ENCODE data around the gene SLC16A4.

SLC16A4 gene

DNA sequence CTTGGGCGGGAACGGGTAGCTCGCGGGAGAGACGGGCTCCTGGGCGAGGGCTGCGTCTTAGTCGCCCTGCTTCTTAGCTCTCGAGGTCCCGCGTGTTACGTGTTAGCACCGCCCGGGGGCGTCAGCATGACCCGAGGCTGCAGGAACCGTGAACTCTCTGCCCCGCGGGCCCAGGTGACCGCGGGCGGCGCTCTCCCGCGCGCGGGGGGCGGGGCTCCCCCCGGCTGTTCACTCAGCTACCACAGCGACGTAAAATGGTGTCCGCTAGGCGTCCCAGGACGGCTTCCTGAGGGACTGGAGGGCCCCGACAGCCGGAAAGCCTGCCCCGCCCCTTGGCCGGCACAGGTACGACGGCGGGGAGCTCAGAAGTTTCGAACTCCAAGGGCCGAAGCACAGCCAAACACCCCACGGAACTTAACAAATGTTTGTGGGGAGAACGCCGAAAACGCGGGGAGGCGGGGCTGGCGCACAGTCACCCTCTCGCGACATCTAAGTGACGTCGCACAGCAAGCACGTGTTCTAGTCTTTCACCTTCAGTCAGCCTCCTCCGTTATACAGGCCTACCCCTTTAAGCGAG lies 52.4 kb downstream of the SLC16A4 start:
- Histone ChIP-seq H3K36me3 (ENCODE audit: insufficient read depth, low read depth, low read length) (peaks cover 32% of the 10 kb centered on the region), H3K9me3 (ENCODE audit: insufficient read depth, low read depth, low read length) (no peaks in the 10 kb centered on the region), H3K9ac (ENCODE audit: low read depth, low read length) (peak overlapping the region; percentile 89), H3K27me3 (ENCODE audit: insufficient read depth, low read length) (no peaks in the 10 kb centered on the region), H3K4me3 (ENCODE audit: low read length) (peak overlapping the region; percentile 86), H3K4me1 (ENCODE audit: insufficient read depth, low read length) (peaks cover 24% of the 10 kb centered on the region; the same call in 1 of the 2 replicates), H3K27ac (ENCODE audit: low read length) (peak overlapping the region; percentile 28)

DNA sequence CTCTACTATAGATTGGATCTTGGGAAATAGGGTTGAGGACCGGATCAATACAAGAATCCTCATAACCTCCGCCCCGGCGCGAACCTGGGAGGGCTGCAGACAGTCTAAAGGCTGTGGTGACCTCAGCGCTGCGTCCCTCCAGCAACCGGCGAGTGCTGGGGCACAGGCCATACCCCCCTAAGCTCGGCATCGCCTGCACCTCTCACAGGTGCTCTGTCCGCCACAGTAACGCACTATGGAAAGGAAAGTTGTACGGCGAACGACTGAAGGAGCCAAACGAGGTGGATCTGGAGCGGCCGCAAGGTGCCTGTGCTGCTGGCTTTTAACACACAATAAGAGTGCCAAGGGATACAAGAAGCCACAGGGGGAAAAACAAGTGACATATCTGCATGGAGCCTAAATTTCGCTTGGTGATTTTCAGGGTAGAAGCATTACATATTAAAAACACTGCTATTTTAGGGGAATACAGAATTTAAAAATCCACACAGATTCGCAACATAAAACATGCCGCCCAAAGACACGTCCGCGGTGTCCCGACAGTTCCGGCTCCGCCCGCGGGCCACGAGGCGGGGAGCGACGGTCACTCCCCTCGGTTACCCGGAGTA lies 53.0 kb downstream of the SLC16A4 start:
- no peaks in the 10 kb centered on the region for H3K9me3 ChIP-seq (ENCODE audit: insufficient read depth, low read depth, low read length)
- H3K4me3 ChIP-seq (ENCODE audit: low read length): peak overlapping the region; percentile 86
- H3K27ac ChIP-seq (ENCODE audit: low read length): peak overlapping the region; percentile 28
- no peaks in the 10 kb centered on the region for H3K27me3 ChIP-seq (ENCODE audit: insufficient read depth, low read length)
- H3K4me1 ChIP-seq (ENCODE audit: insufficient read depth, low read length): peaks cover 21% of the 10 kb centered on the region; the same call in 1 of the 2 replicates
- peak overlapping the region; percentile 89 for H3K9ac ChIP-seq (ENCODE audit: low read depth, low read length)
- peaks cover 27% of the 10 kb centered on the region for H3K36me3 ChIP-seq (ENCODE audit: insufficient read depth, low read depth, low read length)

DNA sequence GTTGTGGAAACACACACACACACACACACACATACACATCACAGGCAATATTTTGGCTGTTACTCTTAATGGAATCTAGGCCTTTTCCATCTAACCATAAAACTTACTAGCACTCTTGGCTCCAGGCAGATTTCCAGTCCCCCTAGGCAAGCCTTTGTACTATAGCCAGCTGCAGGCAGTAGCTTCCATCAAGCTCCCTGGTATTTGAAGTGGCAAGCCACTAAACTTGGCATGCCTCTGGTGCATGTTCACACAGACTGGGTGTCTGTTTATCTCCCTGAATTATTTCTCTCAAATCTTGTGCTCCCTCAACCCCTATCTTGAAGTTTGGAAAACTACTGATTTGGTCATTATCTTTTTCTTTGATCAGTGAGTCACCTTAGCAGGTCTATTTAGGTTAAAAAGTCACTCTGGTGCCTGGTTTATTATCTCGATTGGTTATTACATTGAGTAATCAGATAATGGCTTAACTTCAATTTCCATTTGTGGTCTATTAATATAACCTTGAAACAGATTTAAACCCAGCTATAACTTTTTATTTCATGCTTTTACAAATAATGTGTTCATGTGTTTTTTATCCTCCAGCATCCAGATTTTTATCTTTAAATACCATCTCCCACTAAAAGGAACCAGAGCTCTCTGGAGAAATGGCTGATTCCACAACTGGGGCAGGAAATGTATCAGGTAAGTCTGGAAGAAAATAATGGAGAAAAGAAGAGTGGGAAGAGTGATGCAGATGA lies 54.4 kb downstream of the SLC16A4 start:
- Histone ChIP-seq H3K36me3 (ENCODE audit: insufficient read depth, low read depth, low read length) (peaks cover 13% of the 10 kb centered on the region), H3K27ac (ENCODE audit: low read length) (no peak overlapping the region), H3K4me1 (ENCODE audit: insufficient read depth, low read length) (peaks cover 10% of the 10 kb centered on the region; the same call in 1 of the 2 replicates), H3K9me3 (ENCODE audit: insufficient read depth, low read depth, low read length) (no peaks in the 10 kb centered on the region), H3K27me3 (ENCODE audit: insufficient read depth, low read length) (no peaks in the 10 kb centered on the region), H3K9ac (ENCODE audit: low read depth, low read length) (no peak overlapping the region), H3K4me3 (ENCODE audit: low read length) (peak overlapping the region; percentile 86; the same call in 1 of the 2 replicates)

DNA sequence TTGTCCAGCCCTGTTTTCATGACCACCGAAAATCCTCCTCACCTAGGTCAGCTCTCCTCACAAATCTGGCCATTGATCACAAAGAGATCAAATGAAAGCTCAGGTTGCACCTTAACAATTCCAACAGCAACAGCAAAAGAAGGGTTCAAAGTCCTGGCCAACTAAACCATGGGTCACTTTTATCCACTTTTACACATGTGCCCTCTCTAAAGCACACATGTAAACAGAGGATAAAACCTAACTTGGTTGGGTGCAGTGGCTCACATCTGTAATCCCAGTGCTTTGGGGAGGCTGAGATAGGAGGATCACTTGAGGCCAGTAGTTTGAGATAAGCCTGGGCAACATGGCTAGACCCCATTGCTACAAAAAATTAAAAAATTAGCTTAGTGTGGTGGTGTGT lies 55.6 kb downstream of the SLC16A4 start:
- no peak overlapping the region for H3K9ac ChIP-seq (ENCODE audit: low read depth, low read length)

DNA sequence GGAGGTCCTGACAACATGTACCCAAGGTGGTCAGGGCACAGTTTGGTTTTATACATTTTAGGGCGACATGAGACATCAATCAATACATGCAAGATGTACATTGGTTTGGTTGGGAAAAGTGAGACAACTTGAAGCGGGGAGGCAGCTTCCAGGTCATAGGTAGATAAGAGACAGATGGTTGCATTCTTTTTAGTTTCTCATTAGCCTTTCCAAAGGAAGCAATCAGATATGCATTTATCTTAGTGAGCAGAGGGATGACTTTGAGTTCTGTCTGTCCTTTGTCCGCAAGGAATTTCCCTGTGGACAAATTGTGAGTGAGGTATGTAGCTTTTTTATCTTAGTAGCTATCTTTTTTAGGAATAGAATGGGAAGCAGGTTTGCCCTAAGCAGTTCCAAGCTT lies 62.1 kb downstream of the SLC16A4 start:
- Histone ChIP-seq H3K9me3 (ENCODE audit: insufficient read depth, low read depth, low read length) (no peaks in the 10 kb centered on the region), H3K4me3 (ENCODE audit: low read length) (no peak overlapping the region), H3K27me3 (ENCODE audit: insufficient read depth, low read length) (no peaks in the 10 kb centered on the region), H3K36me3 (ENCODE audit: insufficient read depth, low read depth, low read length) (no peaks in the 10 kb centered on the region), H3K4me1 (ENCODE audit: insufficient read depth, low read length) (no peaks in the 10 kb centered on the region; the same call in 1 of the 2 replicates), H3K27ac (ENCODE audit: low read length) (no peak overlapping the region), H3K9ac (ENCODE audit: low read depth, low read length) (no peak overlapping the region)

More for the DNA sequence above, 55.6 kb downstream of the SLC16A4 start:
- Histone ChIP-seq H3K36me3 (ENCODE audit: insufficient read depth, low read depth, low read length) (peaks cover 1% of the 10 kb centered on the region; the same call in 1 of the 2 replicates), H3K4me3 (ENCODE audit: low read length) (no peak overlapping the region), H3K27ac (ENCODE audit: low read length) (no peak overlapping the region), H3K4me1 (ENCODE audit: insufficient read depth, low read length) (peaks cover 4% of the 10 kb centered on the region; the same call in 1 of the 2 replicates), H3K9me3 (ENCODE audit: insufficient read depth, low read depth, low read length) (no peaks in the 10 kb centered on the region), H3K27me3 (ENCODE audit: insufficient read depth, low read length) (no peaks in the 10 kb centered on the region)

DNA sequence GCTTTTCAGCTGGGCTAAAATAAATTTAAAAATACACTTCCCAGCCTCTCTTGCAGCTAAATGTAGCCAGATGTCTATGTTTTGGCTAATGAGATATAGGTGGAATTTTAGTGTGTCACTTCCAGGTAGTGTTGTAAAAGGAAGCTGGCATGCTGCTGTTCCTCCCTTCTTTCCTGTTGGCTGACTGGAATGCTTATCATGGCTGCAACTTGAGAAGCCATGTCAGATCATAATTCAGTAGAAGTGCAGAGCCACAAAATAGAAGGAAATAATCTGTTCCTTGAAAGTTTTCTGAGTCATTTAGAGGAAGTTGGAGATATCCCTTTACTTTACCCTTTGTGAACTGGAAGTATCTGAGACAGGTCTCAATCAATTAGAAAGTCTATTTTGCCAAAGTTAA lies 62.6 kb downstream of the SLC16A4 start:
- no peak overlapping the region for H3K4me3 ChIP-seq (ENCODE audit: low read length)

DNA sequence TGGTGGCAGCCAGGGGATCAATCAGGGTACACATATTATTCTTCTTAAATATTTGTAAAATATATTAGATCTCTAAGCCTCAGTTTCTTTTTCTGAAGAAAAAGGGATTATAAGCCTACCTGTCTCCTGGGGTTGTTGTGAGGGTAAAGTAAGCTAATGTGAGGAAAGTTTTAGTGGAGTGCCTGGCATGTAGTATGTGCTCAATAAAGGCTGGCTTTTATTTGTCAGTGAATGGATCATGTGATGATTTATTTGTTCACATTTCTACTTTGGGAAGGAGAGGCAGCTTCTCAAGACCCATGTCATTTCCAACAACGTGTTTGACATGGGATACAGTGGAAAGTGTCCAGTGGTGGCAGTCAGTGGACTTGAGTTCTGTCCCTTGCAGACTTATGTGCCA lies 64.0 kb downstream of the SLC16A4 start:
- no peak overlapping the region for H3K9ac ChIP-seq (ENCODE audit: low read depth, low read length)
- no peaks in the 10 kb centered on the region for H3K27me3 ChIP-seq (ENCODE audit: insufficient read depth, low read length)
- H3K4me3 ChIP-seq (ENCODE audit: low read length): no peak overlapping the region
- H3K27ac ChIP-seq (ENCODE audit: low read length): no peak overlapping the region
- H3K9me3 ChIP-seq (ENCODE audit: insufficient read depth, low read depth, low read length): no peaks in the 10 kb centered on the region
- H3K4me1 ChIP-seq (ENCODE audit: insufficient read depth, low read length): no peaks in the 10 kb centered on the region; the same call in 1 of the 2 replicates
- H3K36me3 ChIP-seq (ENCODE audit: insufficient read depth, low read depth, low read length): no peaks in the 10 kb centered on the region

More for the DNA sequence above, 62.6 kb downstream of the SLC16A4 start:
- H3K27ac ChIP-seq (ENCODE audit: low read length): no peak overlapping the region
- no peaks in the 10 kb centered on the region for H3K27me3 ChIP-seq (ENCODE audit: insufficient read depth, low read length)
- no peaks in the 10 kb centered on the region for H3K36me3 ChIP-seq (ENCODE audit: insufficient read depth, low read depth, low read length)
- H3K9me3 ChIP-seq (ENCODE audit: insufficient read depth, low read depth, low read length): no peaks in the 10 kb centered on the region
- H3K9ac ChIP-seq (ENCODE audit: low read depth, low read length): no peak overlapping the region
- no peaks in the 10 kb centered on the region; the same call in 1 of the 2 replicates for H3K4me1 ChIP-seq (ENCODE audit: insufficient read depth, low read length)

DNA sequence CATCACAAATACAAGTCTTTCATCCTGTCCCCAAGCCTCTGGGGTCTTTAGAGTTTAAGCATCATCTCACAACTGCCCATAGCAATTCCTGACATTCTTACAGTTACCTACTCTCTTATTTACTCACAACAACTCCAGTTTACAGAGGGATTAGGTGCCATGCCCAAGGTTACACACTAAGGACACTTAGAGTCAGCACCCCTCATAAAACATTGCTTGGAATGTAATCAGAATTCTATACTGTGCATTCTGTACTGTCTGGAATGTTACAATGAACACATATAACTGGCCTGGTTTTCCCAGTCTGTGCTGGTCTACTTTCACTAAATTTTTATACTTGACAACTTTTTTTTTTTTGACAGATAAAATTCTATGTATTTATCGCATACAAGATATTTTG lies 66.2 kb downstream of the SLC16A4 start:
- Histone ChIP-seq H3K27ac (ENCODE audit: low read length) (no peak overlapping the region), H3K4me3 (ENCODE audit: low read length) (no peak overlapping the region), H3K27me3 (ENCODE audit: insufficient read depth, low read length) (no peaks in the 10 kb centered on the region), H3K9me3 (ENCODE audit: insufficient read depth, low read depth, low read length) (no peaks in the 10 kb centered on the region), H3K36me3 (ENCODE audit: insufficient read depth, low read depth, low read length) (no peaks in the 10 kb centered on the region), H3K9ac (ENCODE audit: low read depth, low read length) (no peak overlapping the region), H3K4me1 (ENCODE audit: insufficient read depth, low read length) (no peaks in the 10 kb centered on the region; the same call in 1 of the 2 replicates)

DNA sequence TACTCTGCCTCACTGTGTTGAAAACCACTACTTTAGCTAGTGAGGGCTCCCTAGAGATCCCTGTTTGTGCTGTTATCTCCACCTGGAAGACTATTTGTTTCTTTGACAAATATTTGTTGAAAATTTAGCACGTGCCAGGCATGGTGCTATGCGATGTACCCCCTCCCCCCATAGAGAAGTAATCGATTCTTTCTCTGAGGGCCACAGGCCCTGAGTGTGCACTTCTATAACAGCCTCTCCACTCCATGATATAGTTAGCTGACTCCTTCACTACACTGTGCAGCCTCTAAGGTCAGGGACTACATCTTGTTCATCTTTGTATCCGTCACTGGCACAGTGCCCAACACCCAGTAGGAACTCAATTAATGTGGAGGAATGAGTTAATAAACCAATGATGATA lies 69.0 kb downstream of the SLC16A4 start:
- no peak overlapping the region for H3K4me3 ChIP-seq (ENCODE audit: low read length)
- no peaks in the 10 kb centered on the region for H3K36me3 ChIP-seq (ENCODE audit: insufficient read depth, low read depth, low read length)
- H3K9ac ChIP-seq (ENCODE audit: low read depth, low read length): no peak overlapping the region
- no peaks in the 10 kb centered on the region for H3K9me3 ChIP-seq (ENCODE audit: insufficient read depth, low read depth, low read length)
- no peaks in the 10 kb centered on the region for H3K4me1 ChIP-seq (ENCODE audit: insufficient read depth, low read length)
- H3K27me3 ChIP-seq (ENCODE audit: insufficient read depth, low read length): no peaks in the 10 kb centered on the region
- H3K27ac ChIP-seq (ENCODE audit: low read length): no peak overlapping the region

DNA sequence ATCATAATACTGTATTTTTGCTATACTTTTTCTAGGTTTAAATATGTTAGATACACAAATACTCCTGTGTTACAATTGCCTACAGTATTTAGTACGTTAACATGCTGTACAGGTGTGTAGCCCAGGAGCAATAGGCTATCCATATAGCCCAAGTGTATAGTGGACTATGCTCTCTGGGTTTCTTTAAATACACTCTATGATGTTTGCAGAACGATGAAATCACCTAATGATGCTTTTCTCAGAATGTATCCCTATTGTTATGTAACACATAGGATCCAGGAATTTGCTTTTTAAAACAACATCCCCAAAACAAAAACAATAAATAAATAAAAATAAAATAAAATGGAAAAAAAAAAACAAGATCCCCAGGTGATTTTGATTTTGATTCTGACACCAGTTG lies 69.8 kb downstream of the SLC16A4 start:
- H3K36me3 ChIP-seq (ENCODE audit: insufficient read depth, low read depth, low read length): no peaks in the 10 kb centered on the region
- no peaks in the 10 kb centered on the region for H3K4me1 ChIP-seq (ENCODE audit: insufficient read depth, low read length)
- no peak overlapping the region for H3K4me3 ChIP-seq (ENCODE audit: low read length)
- no peaks in the 10 kb centered on the region for H3K27me3 ChIP-seq (ENCODE audit: insufficient read depth, low read length)
- H3K27ac ChIP-seq (ENCODE audit: low read length): no peak overlapping the region
- no peaks in the 10 kb centered on the region for H3K9me3 ChIP-seq (ENCODE audit: insufficient read depth, low read depth, low read length)
- no peak overlapping the region for H3K9ac ChIP-seq (ENCODE audit: low read depth, low read length)

DNA sequence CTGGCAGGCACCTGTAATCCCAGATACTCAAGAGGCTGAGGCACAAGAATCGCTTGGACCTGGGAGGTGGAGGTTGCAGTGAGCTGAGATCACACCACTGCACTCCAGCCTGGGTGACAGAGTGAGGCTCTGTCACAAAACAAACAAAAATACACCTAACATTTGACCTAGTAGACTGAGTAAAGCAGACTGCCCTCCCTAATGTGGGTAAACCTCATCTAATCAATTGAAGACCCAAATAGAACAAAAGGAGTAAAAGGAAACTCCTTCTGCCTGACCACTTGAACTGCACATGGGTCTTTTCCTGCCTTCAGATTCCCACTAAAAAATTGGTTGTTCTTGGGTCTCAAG lies 70.7 kb downstream of the SLC16A4 start:
- H3K9ac ChIP-seq (ENCODE audit: low read depth, low read length): no peak overlapping the region
- no peaks in the 10 kb centered on the region for H3K9me3 ChIP-seq (ENCODE audit: insufficient read depth, low read depth, low read length)
- no peaks in the 10 kb centered on the region for H3K36me3 ChIP-seq (ENCODE audit: insufficient read depth, low read depth, low read length)
- H3K27me3 ChIP-seq (ENCODE audit: insufficient read depth, low read length): no peaks in the 10 kb centered on the region
- no peak overlapping the region for H3K27ac ChIP-seq (ENCODE audit: low read length)
- H3K4me1 ChIP-seq (ENCODE audit: insufficient read depth, low read length): no peaks in the 10 kb centered on the region
- H3K4me3 ChIP-seq (ENCODE audit: low read length): no peak overlapping the region

Data from iPS-20b (cell line).